ENCODE measurements around the gene BABAM2. TPM values are rescaled to one million over a fixed set of nuclear protein-coding genes. Genes with fewer than 3 reads are reported as not detected.

Gene BABAM2
- total and polyA plus RNA-seq, 10 of the 15 experiments (the other 5 are each of a cell fraction or from before 2014, with no cell fraction given): 30.7 to 59.9 (median 44.5) TPM

DNA sequence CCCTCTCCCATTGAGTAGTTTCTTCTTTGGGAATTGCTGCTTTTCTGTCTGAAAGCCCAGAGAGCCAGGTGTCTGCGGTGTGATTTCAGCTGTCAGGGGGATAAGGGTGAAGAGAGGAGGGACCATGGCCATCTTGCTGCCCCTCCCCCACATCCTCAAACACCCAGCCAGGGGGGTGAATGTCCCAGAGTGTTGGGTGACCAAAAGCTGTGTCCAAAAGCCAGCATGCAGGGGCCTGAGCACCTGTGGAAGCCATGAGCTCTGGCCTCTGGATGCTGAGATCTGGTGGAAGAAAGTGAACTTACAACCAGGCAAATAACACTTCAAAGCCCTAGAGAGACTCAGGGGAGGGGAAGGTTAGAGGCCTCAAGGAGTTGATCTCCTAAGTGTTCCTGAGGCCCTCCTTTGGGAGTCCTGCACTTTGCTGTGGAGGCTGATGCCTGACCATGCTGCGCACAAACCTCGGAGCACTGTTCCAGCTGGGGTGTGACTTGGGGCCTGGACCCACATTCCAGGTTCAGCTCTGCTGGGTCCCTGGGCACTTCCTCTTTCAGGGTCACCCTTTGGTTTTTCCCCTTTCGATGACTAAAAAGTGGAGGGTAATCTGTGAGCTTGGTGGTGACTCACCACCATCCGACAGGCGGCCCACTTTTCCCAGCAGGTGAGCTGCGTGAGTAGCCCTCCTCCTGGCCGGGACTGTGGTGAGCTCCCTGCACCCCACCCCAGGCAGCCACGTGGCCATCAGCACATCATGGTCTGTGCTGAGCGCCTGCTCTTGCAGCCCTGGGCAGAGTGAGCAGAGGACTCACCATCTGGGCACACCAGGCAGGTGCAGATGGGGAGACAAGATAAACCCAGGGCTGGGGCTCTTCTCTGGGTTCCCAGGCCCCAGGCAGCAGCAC lies 435.3 kb downstream of the BABAM2 start (continued):
- TF ChIP-seq, protein P1, sequence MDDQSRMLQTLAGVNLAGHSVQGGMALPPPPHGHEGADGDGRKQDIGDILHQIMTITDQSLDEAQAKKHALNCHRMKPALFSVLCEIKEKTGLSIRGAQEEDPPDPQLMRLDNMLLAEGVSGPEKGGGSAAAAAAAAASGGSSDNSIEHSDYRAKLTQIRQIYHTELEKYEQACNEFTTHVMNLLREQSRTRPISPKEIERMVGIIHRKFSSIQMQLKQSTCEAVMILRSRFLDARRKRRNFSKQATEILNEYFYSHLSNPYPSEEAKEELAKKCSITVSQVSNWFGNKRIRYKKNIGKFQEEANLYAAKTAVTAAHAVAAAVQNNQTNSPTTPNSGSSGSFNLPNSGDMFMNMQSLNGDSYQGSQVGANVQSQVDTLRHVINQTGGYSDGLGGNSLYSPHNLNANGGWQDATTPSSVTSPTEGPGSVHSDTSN (IDR thresholded peaks at IDR 0.05; ENCODE audit: insufficient replicate concordance, low read depth, low read length): no peak
- TF ChIP-seq KDM1A (IDR thresholded peaks at IDR 0.05; ENCODE audit: borderline replicate concordance) (no peak), EZH2 (IDR thresholded peaks at IDR 0.05; ENCODE audit: borderline replicate concordance, control insufficient read depth, low read depth, low read length) (no peak), RCOR1 (conservative IDR thresholded peaks at IDR 0.05; ENCODE audit: low read depth, low read length) (no peak), NFXL1 (IDR thresholded peaks at IDR 0.05; ENCODE audit: borderline replicate concordance) (no peak), GATAD2B (conservative IDR thresholded peaks at IDR 0.05; ENCODE audit: low read depth) (0 out of 2 replicates have a peak, but pooled peaks have one; percentile 46), IKZF2 (IDR thresholded peaks at IDR 0.05) (peak; percentile 75 to 78), HDGF (IDR thresholded peaks at IDR 0.05) (no peak), NRF1 (conservative IDR thresholded peaks at IDR 0.05; ENCODE audit: low read depth, low read length) (no peak), JUNB (IDR thresholded peaks at IDR 0.05) (peak; percentile 86), EED (IDR thresholded peaks at IDR 0.05; ENCODE audit: low read depth) (peak; percentile 96), NR2C1 (IDR thresholded peaks at IDR 0.05) (no peak), EGR1 (IDR thresholded peaks at IDR 0.05; ENCODE audit: borderline replicate concordance in 1 of 2, low read depth in 2 of 2, low read length in 2 of 2) (no peak), RAD21 (IDR thresholded peaks at IDR 0.05; ENCODE audit: insufficient read depth, low read depth, low read length) (peak; percentile 11; the same call in 1 of the 2 replicates), SMC3 (IDR thresholded peaks at IDR 0.05; ENCODE audit: borderline replicate concordance, low read length) (no peak), POLR2AphosphoS2 (IDR thresholded peaks at IDR 0.05; ENCODE audit: low read depth, low read length) (no peak), NR2C2 (IDR thresholded peaks at IDR 0.05; ENCODE audit: borderline replicate concordance, control insufficient read depth, insufficient read length, low read depth) (no peak), RFX5 (IDR thresholded peaks at IDR 0.05; ENCODE audit: low read depth, low read length) (no peak)
- TF ChIP-seq, protein P2, sequence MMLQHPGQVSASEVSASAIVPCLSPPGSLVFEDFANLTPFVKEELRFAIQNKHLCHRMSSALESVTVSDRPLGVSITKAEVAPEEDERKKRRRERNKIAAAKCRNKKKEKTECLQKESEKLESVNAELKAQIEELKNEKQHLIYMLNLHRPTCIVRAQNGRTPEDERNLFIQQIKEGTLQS (IDR thresholded peaks at IDR 0.05; ENCODE audit: borderline replicate concordance, extremely low read depth, low read depth, low read length): no peak
- TF ChIP-seq, protein P3, sequence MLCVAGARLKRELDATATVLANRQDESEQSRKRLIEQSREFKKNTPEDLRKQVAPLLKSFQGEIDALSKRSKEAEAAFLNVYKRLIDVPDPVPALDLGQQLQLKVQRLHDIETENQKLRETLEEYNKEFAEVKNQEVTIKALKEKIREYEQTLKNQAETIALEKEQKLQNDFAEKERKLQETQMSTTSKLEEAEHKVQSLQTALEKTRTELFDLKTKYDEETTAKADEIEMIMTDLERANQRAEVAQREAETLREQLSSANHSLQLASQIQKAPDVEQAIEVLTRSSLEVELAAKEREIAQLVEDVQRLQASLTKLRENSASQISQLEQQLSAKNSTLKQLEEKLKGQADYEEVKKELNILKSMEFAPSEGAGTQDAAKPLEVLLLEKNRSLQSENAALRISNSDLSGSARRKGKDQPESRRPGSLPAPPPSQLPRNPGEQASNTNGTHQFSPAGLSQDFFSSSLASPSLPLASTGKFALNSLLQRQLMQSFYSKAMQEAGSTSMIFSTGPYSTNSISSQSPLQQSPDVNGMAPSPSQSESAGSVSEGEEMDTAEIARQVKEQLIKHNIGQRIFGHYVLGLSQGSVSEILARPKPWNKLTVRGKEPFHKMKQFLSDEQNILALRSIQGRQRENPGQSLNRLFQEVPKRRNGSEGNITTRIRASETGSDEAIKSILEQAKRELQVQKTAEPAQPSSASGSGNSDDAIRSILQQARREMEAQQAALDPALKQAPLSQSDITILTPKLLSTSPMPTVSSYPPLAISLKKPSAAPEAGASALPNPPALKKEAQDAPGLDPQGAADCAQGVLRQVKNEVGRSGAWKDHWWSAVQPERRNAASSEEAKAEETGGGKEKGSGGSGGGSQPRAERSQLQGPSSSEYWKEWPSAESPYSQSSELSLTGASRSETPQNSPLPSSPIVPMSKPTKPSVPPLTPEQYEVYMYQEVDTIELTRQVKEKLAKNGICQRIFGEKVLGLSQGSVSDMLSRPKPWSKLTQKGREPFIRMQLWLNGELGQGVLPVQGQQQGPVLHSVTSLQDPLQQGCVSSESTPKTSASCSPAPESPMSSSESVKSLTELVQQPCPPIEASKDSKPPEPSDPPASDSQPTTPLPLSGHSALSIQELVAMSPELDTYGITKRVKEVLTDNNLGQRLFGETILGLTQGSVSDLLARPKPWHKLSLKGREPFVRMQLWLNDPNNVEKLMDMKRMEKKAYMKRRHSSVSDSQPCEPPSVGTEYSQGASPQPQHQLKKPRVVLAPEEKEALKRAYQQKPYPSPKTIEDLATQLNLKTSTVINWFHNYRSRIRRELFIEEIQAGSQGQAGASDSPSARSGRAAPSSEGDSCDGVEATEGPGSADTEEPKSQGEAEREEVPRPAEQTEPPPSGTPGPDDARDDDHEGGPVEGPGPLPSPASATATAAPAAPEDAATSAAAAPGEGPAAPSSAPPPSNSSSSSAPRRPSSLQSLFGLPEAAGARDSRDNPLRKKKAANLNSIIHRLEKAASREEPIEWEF (IDR thresholded peaks at IDR 0.05; ENCODE audit: insufficient replicate concordance, low read depth, low read length): no peak
- TF ChIP-seq, protein P4, sequence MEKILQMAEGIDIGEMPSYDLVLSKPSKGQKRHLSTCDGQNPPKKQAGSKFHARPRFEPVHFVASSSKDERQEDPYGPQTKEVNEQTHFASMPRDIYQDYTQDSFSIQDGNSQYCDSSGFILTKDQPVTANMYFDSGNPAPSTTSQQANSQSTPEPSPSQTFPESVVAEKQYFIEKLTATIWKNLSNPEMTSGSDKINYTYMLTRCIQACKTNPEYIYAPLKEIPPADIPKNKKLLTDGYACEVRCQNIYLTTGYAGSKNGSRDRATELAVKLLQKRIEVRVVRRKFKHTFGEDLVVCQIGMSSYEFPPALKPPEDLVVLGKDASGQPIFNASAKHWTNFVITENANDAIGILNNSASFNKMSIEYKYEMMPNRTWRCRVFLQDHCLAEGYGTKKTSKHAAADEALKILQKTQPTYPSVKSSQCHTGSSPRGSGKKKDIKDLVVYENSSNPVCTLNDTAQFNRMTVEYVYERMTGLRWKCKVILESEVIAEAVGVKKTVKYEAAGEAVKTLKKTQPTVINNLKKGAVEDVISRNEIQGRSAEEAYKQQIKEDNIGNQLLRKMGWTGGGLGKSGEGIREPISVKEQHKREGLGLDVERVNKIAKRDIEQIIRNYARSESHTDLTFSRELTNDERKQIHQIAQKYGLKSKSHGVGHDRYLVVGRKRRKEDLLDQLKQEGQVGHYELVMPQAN (conservative IDR thresholded peaks at IDR 0.05): no peak
